NAMALWA (cell line): ENCODE results near the gene TP53TG3C.
"Not testable (repeated sequence)": the region's sequence is repeated elsewhere in the genome, so short reads cannot be mapped to it uniquely, and the experiment has no call there.

ENCODE experiments used
- DNase-seq: peaks from one replicate; pipeline ENCODE4 v3.0.0-alpha.2; 2015; ENCODE audit warnings: low spot score

Gene TP53TG3C

GRCh38 chr16:33193926-33194325 lies at the start of gene TP53TG3C:
TP53TG3C (plus strand) TSS chr16:33194226; CDS start chr16:33194294, 68 bp downstream.
- not testable (repeated sequence) for DNase-seq
